Retinal pigment epithelial cell (primary cell): ENCODE data around the gene SLC6A3.
A peak's percentile ranks its signal among the peaks of the same experiment; 100 is the strongest.

Experiments used
- DNase-seq: peaks from one replicate; pipeline ENCODE4 v3.0.0-alpha.2; 2010; ENCODE audit warnings: low read depth
- H3K4me3 ChIP-seq: 2 replicates; pipeline ENCODE4 v1.5.1; 2011; ENCODE audit warnings: mild to moderate bottlenecking, low read length, control low read depth, moderate library complexity
- CTCF ChIP-seq: conservative IDR thresholded peaks from 2 replicates; pipeline ENCODE4 v1.5.1; 2011; ENCODE audit warnings: low read depth, low read length, control low read depth, inconsistent platforms

The SLC6A3 gene

GRCh38 chr5:1349246-1349645 lies 96.0 kb downstream of the SLC6A3 start:
- no peak for TF ChIP-seq CTCF
- no peak for DNase-seq
- no peak overlapping the region for H3K4me3 ChIP-seq

GRCh38 chr5:1348986-1349245 lies 96.3 kb downstream of the SLC6A3 start:
- TF ChIP-seq CTCF: no peak
- H3K4me3 ChIP-seq: no peak overlapping the region
- no peak for DNase-seq

- no peak for TF ChIP-seq CTCF
- DNase-seq: no peak
- H3K4me3 ChIP-seq: no peak overlapping the region
These were observed 97.7 kb downstream of the SLC6A3 start for GRCh38 chr5:1347571-1347970.

- H3K4me3 ChIP-seq: no peak overlapping the region
- no peak for DNase-seq
- TF ChIP-seq CTCF: no peak
These were observed 98.4 kb downstream of the SLC6A3 start for GRCh38 chr5:1346627-1347440.

GRCh38 chr5:1345876-1346626 lies 99.2 kb downstream of the SLC6A3 start:
- no peak for TF ChIP-seq CTCF
- H3K4me3 ChIP-seq: peak overlapping the region; percentile 91
- no peak for DNase-seq

GRCh38 chr5:1344975-1345838 lies 100.0 kb downstream of the SLC6A3 start, which contains the start of gene CLPTM1L:
Gene CLPTM1L (minus strand): TSS chr5:1345099. CDS start chr5:1344841, 258 bp downstream.
- peak within 1 kb of the TSS; percentile 91 for H3K4me3 ChIP-seq
- TF ChIP-seq CTCF: no peak
- peak; percentile 39 for DNase-seq
